Lower lobe of right lung (tissue), 2 donors: ENCODE results near the gene RPL10. TPM values are rescaled to one million over a fixed set of nuclear protein-coding genes. Genes with fewer than 3 reads are reported as not detected.
"Not testable (repeated sequence)": the region's sequence is repeated elsewhere in the genome, so short reads cannot be mapped to it uniquely, and the experiment has no call there.

Source experiments
- ATAC-seq, 2 donors: fragments of 200-7000 bp; cut with Tn5 transposase; one replicate each; pipeline ENCODE4 v1.9.1; 2020 to 2022; ENCODE audit warnings: mild to moderate bottlenecking in 2 of 2, moderate library complexity in 2 of 2
- DNase-seq: peaks from one replicate; pipeline ENCODE4 v3.0.0-alpha.2; 2020
- H3K27ac ChIP-seq: fragments of 200-600 bp; one replicate; pipeline ENCODE4 v1.8.0; 2022
- H3K27me3 ChIP-seq: fragments of 200-600 bp; one replicate; pipeline ENCODE4 v1.8.0; 2022; ENCODE audit warnings: low read depth
- H3K36me3 ChIP-seq: fragments of 200-600 bp; one replicate; pipeline ENCODE4 v1.8.0; 2022; ENCODE audit warnings: mild to moderate bottlenecking
- H3K4me1 ChIP-seq: fragments of 200-600 bp; one replicate; pipeline ENCODE4 v1.8.0; 2022
- H3K4me3 ChIP-seq: fragments of 200-600 bp; one replicate; pipeline ENCODE4 v1.8.0; 2022; ENCODE audit warnings: mild to moderate bottlenecking
- H3K9me3 ChIP-seq: fragments of 200-600 bp; one replicate; pipeline ENCODE4 v1.8.0; 2022
- CTCF ChIP-seq: fragments of 200-600 bp; IDR thresholded peaks from one replicate; pipeline ENCODE4 v1.8.0; 2022; ENCODE audit warnings: antibody characterized with exemption, mild to moderate bottlenecking
- intact Hi-C: fragments of 100-400 bp; cut with DNase I; formaldehyde crosslinking; loops from one replicate; pipeline ENCODE4 v1.11.0; 2022
- total RNA-seq: library from RNA; stranded (reverse); fragmentation: NEBNext Ultra II Directional; extraction: Animal tissue kit (Norgen Biotek cat#: 25700); gene quantifications from one replicate; pipeline ENCODE4 v1.2.1, GENCODE V29; 2021
- donor health status: DM: no; HTN: yes; CAD: no; lungs with severe emphysema.

RPL10 gene
- total RNA-seq, 1 donor from 2014 or later: 2,678 TPM

GRCh38 chrX:154389812-154390747 is 8.1 kb upstream of the RPL10 start:
- H3K27me3 ChIP-seq, H3K4me1 ChIP-seq, H3K4me3 ChIP-seq, H3K36me3 ChIP-seq, H3K9me3 ChIP-seq, DNase-seq, H3K27ac ChIP-seq, intact Hi-C loops: not testable (repeated sequence)
- ATAC-seq: peak; percentile 88 to 93

GRCh38 chrX:154396363-154396762 is 1.8 kb upstream of the RPL10 start:
- ATAC-seq, DNase-seq, H3K27me3 ChIP-seq, H3K9me3 ChIP-seq, intact Hi-C loops: not testable (repeated sequence)
- peaks cover 14% of the 10 kb centered on the region for H3K4me1 ChIP-seq
- H3K4me3 ChIP-seq: peak overlapping the region; percentile 74
- peak overlapping the region; percentile 99 for H3K27ac ChIP-seq
- peaks cover 25% of the 10 kb centered on the region for H3K36me3 ChIP-seq

DNA sequence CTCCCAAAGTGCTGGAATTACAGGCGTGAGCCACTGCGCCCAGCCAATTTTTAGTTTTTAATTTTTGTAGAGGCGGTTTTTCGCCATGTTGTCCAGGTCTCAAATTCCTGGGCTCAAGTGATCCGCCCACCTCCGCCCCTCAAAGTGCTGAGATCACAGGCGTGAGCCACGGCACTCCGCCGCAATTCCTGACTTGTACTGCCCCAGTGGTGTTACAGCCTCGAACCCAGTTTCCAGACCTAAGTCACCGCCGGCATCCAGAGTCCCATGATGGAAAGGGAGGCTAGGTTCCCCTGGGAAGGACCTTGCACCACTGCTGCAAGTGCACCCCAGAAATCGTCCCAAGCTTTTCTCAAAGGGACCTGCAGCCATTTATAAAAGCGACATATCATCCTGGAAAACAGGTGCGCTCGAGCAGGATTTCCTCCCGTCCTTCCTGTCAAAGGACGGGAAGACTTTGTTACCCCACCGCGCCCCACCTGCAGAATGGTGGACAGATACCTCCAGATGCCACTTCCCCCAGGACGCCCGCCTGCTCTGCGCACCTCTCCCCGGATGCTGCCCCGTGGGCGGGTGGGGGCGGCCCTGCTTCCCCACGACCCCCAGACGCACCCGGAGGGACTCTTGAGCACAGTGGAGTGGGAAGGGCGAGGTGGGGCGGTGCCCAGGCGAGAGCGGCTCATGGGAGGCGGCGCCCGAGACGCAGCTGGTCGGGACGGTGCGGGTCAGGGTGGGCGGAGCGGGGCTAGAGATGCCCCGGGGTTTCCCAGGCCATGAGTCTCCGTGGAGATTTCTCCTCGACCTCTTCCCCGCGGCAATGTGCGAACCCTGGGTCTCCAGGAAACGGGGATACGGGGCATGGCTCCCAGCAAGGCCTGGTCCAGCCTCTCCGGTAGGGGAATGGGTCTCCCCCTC is 947 bp upstream of the RPL10 start:
- H3K4me3 ChIP-seq: peak overlapping the region; percentile 74
- peak; percentile 88 to 90 for ATAC-seq
- H3K36me3 ChIP-seq: peaks cover 27% of the 10 kb centered on the region
- H3K9me3 ChIP-seq: no peaks in the 10 kb centered on the region
- H3K27me3 ChIP-seq: no peaks in the 10 kb centered on the region
- TF ChIP-seq CTCF: no peak
- H3K4me1 ChIP-seq: peaks cover 14% of the 10 kb centered on the region
- intact Hi-C loops: no loop called here
- peak; percentile 86 for DNase-seq
- peak overlapping the region; percentile 99 for H3K27ac ChIP-seq

DNA sequence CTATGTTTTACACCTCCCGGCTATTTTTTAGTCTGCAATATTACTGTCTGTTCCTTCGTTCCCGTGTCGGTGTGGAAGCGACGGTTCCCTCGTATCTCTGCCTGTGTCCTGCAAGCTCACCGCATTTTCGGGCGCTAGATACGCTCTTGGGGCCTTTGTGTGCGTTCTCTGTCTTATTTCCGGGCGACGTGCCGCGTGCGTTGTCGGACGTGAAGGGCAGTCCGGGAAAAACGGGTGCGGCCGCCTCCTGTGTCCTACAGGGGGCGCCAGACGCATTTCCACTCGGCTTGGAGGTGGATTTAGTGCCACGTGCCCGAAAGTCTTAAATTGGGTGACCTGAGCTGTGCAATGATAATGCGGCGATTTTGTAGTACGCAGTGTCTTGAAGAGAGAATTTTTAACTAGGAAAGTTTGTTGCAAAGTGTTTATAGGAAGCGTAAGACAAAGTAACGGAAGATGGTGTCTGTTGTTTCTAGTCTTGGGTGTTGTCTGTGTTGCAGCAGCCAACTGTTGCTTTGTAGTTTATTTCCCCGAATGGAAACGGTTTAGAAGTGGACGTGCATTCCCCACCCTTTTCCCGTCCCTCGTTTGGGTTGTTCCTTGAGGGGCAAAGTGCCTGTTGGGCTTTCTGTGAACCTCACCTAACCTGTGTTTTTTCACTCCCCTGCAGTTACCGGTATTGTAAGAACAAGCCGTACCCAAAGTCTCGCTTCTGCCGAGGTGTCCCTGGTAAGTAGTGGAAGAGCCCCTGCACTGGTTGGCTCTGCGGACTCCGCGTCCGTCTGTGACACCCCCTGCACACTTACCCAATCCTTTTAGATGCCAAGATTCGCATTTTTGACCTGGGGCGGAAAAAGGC is 720 bp downstream of the RPL10 start:
- Histone ChIP-seq H3K27ac (peak overlapping the region; percentile 99), H3K27me3 (no peaks in the 10 kb centered on the region), H3K9me3 (no peaks in the 10 kb centered on the region), H3K4me1 (peaks cover 14% of the 10 kb centered on the region), H3K36me3 (peaks cover 27% of the 10 kb centered on the region), H3K4me3 (peak overlapping the region; percentile 74)
- TF ChIP-seq CTCF: peak; percentile 88
- DNase-seq (peak; percentile 92), ATAC-seq (peak; percentile 73 to 83)
- intact Hi-C loops: no loop called here

- TF ChIP-seq CTCF: no peak
- H3K4me1 ChIP-seq: peaks cover 14% of the 10 kb centered on the region
- intact Hi-C loops: no loop called here
- no peak for ATAC-seq
- H3K27ac ChIP-seq: peak overlapping the region; percentile 99
- peaks cover 27% of the 10 kb centered on the region for H3K36me3 ChIP-seq
- H3K9me3 ChIP-seq: no peaks in the 10 kb centered on the region
- no peak for DNase-seq
- H3K4me3 ChIP-seq: peak overlapping the region; percentile 74
- H3K27me3 ChIP-seq: no peaks in the 10 kb centered on the region
Measured at GRCh38 chrX:154399527-154400368, 1.6 kb downstream of the RPL10 start.

DNA sequence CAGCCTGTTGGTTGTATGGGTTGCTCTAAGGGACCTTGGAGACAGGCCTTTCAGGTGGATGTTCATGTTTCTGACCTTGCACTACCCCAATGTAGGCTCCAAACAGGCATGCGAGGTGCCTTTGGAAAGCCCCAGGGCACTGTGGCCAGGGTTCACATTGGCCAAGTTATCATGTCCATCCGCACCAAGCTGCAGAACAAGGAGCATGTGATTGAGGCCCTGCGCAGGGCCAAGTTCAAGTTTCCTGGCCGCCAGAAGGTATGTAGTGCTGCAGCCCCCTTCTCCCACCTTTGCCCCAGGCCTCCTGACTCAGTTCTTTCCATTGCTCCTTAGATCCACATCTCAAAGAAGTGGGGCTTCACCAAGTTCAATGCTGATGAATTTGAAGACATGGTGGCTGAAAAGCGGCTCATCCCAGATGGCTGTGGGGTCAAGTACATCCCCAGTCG is 2.2 kb downstream of the RPL10 start:
- H3K27ac ChIP-seq, intact Hi-C loops, DNase-seq, ATAC-seq, H3K4me3 ChIP-seq, H3K27me3 ChIP-seq, H3K9me3 ChIP-seq: not testable (repeated sequence)
- Histone ChIP-seq H3K36me3 (peaks cover 27% of the 10 kb centered on the region), H3K4me1 (peaks cover 14% of the 10 kb centered on the region)
